ENCODE data around the gene MYO1H.

DNA sequence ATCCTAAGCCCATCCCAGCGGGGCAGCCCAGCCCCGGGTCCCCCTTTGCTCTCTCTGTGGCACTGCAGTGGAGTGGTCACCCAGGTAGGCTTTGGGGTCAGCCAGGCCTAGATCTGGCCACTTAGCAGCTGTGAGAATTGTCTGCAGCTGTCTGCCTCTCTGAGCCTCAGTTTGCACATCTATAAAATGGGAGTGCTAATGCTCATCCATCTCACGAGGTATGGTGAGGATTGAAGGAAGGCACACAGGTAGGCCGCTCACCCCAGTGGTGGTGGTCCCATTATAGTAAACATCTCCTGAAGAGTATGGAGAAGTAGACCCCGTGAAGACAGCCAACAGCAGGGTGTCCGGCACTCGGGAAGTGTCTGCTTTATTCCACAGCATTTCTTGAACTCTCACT is 47.9 kb upstream of the MYO1H start:
- TF ChIP-seq EP300 (IDR thresholded peaks at IDR 0.05) = no peak
- no peak for TF ChIP-seq POLR2AphosphoS5 (IDR thresholded peaks at IDR 0.05)
